Measurements from ENCODE around the gene LTBP1.

DNA sequence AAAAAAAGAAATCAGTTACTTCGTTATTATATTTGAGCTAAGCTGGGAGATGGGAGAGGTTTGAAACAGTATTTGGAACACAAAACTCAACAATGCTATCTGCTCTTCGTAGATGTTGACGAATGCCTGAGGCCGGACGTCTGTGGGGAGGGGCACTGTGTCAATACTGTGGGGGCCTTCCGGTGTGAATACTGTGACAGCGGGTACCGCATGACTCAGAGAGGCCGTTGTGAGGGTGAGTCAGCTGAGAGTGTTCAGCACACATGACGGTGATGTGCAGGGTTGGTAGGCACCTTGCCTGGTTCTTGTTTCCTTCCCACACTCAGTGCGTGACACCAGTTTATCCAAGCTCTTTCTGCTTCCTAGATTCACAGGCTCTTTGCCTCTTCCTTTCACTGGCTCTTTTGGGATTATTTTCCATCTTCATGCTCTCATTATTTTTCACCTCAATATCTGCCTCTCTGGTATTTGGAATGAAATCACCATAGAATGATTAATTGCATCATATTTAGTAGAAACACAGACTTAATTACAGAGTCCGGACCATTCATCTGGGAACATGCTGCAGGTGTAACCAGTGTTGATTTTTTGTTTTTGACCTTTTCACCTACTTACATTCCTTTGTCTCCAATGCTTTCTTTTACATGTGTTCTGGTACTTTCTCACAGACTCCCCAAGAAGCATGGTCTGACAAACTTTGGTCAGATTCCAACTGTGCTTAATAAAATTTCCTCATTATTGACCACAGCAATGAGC, 329.1 kb downstream of the LTBP1 start:
- TF ChIP-seq CTCF (IDR thresholded peaks at IDR 0.05) = no peak
- TF ChIP-seq EP300 (IDR thresholded peaks at IDR 0.05) = no peak
- no peak for TF ChIP-seq POLR2A (IDR thresholded peaks at IDR 0.05)

Data from ovary (tissue), 3 donors.